Fibroblast of pulmonary artery (primary cell): ENCODE measurements around the gene CTIF.

Experiments used
- DNase-seq: peaks from one replicate; pipeline ENCODE4 v3.0.0-alpha.2; 2010; ENCODE audit warnings: low read depth
- H3K4me3 ChIP-seq: replicated peaks from 2 replicates; pipeline ENCODE4 v1.5.1; 2011; ENCODE audit warnings: low read depth, mild to moderate bottlenecking, control low read depth, low read length, moderate library complexity
- TF ChIP-seq, protein P1 (sequence below): IDR thresholded peaks from 2 replicates; pipeline ENCODE4 v1.5.1; 2011; ENCODE audit warnings: mild to moderate bottlenecking, control low read depth, low read length, inconsistent platforms; ENCODE audit errors: missing control alignments

CTIF gene

DNA sequence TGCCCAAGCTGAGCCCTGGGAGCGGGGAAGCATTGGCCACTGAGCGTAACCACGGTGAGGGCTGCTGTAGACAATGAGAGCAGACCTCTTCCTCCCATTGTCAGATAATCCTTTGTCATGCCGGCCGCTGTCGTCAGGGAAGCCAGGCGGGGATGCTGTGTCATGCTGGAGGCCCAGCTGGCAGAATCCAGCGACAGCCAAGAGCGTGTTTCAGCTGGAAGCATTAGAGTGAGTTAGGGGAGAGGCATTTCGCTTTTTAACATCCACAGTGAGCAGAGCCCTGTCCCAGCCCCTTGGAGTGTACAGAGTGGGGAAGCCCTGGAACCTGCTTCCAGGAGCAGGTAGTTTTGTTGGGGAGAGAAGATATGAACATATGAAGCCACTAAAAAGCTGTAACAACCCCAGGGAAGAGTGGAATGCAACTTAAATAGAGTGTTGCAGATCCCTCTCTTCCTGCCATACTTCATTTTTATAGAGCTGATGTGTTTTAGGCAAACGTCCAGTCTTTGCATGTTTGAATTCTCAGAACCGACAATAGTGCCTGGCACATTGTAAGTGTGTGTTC lies 7.0 kb downstream of the CTIF start:
- DNase-seq = peak; percentile 90
- no peak overlapping the region for H3K4me3 ChIP-seq
- TF ChIP-seq, protein P1, sequence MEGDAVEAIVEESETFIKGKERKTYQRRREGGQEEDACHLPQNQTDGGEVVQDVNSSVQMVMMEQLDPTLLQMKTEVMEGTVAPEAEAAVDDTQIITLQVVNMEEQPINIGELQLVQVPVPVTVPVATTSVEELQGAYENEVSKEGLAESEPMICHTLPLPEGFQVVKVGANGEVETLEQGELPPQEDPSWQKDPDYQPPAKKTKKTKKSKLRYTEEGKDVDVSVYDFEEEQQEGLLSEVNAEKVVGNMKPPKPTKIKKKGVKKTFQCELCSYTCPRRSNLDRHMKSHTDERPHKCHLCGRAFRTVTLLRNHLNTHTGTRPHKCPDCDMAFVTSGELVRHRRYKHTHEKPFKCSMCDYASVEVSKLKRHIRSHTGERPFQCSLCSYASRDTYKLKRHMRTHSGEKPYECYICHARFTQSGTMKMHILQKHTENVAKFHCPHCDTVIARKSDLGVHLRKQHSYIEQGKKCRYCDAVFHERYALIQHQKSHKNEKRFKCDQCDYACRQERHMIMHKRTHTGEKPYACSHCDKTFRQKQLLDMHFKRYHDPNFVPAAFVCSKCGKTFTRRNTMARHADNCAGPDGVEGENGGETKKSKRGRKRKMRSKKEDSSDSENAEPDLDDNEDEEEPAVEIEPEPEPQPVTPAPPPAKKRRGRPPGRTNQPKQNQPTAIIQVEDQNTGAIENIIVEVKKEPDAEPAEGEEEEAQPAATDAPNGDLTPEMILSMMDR = no peak

DNA sequence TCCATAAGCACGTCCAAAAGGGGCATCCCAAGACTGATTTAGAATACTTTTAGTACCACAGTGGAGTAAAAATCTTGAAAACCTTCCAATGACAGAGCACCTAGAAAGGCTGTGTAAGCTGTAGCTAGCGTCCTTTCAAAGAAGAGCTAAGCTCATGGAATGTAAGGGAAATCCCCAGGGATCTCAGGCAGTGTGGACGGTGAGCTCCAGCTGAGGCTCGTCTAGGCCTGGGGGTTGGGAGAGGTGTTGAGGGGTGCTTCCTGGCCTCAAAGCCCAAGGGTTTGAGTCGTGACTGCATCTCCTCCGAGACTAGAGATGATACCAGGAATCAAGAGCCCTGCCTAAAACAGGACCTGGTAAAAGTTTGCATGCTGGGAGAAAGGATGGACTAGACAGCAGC lies 7.6 kb downstream of the CTIF start:
- no peak overlapping the region for H3K4me3 ChIP-seq
- DNase-seq = peak; percentile 79
- TF ChIP-seq, protein P1 = no peak

DNA sequence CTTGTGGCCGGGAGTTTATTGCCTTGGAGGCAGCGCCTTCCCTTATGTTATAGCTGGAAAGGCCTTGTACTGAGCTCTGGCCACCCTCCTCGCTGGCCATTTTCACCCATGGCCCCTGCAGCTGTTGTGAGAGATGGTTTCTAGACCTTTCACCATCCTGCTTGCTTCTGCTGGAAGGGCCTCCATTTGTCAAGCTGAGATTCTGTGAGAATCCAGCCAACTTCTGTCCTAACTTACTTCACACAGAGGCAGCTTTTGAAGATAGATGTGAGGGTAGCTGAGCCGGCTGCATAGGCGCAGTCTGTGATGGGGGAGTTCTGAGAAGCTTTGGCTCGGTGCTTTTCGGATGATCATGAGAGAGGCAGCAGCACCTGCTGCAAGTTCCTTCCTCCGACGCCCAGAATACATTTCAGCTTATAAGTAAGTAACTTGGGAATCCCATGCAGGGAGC lies 8.7 kb downstream of the CTIF start:
- TF ChIP-seq, protein P1 = no peak
- H3K4me3 ChIP-seq = no peak overlapping the region
- no peak for DNase-seq

DNA sequence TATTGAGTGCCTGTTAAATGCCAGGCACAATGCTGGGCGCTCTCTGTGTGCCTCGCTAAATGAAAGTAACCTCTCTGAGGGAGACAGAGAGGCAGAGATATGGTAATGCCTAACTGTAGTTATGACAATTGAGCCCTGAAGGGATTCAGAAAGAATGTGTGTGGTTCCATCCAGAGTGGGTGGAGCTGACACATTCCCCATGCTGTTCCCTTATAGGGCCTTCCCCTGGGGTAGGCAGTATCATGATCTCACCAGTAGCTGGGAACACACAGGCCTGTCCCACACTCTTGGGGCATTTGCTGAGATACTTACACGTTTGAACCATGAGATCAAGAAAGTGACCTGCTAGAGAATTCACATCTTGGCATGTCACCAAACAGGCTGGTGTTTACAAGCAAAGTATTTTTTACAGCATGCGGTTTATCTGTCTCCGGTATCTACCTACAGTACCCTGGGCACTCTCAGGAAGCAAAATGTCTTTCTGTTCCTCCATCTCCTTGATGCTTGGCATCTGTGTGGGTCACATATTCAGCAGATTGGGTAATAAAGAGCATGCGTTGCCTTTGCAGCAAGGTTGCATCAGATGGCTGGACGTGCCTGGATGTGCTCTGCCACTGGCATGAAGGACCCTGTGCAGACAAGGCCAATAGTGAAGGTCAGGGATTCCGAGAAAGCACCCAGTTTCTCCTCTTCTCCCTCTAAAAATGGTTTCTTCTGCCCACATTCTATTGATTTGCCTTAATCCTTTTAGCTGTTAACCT lies 9.4 kb downstream of the CTIF start:
- TF ChIP-seq, protein P1 = no peak
- DNase-seq = peak; percentile 74
- no peak overlapping the region for H3K4me3 ChIP-seq

DNA sequence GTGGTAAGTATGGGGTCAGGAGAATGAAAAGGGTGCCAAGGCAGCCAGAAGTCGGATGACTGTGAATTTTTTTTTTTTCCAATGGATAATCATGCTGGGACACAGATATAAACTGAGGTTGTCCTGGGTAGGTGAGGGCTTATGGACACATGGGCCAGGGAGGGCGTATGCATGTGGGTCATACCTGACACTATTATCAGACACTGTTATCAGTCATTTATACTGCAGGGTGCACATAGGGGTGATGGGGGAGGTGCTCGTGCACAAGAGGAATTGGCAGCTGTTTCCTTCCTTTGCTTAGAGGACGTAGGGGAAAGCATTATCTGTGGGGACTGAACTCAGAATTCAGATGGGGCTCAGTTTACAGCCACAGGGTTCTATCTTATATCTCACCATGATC lies 10.1 kb downstream of the CTIF start:
- H3K4me3 ChIP-seq = no peak overlapping the region
- DNase-seq = no peak
- TF ChIP-seq, protein P1 = no peak

DNA sequence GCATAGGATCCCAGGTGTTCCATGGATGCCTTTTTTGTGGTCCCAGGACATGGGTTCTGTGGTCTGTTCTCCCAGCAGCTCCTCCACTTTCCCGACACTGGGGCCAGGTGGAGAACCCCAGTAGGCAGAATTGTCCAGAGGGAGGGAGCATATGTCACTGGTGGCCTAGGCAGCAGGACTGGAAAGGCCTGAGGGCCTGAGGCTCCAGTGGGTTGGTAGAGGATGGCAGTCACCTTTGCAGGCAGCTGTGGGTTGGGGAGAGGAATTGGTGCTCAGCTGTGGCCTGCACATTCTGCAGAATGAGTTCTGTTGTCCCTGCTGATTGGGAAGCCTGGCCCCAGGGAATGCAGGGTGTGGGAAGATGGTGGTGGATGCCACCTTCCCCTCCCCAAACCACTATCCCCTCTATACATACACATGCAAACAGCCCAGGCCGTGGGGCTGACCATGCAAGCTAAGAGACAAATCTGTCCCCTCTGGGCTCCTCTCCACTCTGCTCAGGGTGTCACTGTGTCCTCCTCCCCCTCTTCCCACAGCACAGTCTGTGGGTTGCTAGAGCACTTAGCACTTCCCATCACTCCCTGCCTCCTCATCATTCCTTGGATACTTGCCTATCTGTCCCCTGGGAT lies 11.4 kb downstream of the CTIF start:
- TF ChIP-seq, protein P1 = no peak

More for the DNA sequence above, 11.4 kb downstream of the CTIF start:
- H3K4me3 ChIP-seq = no peak overlapping the region
- no peak for DNase-seq
